ENCODE data around the gene GALNT9.
A peak's percentile ranks its signal among the peaks of the same experiment; 100 is the strongest.

The GALNT9 gene

GRCh38 chr12:132178801-132179401 lies 150.5 kb downstream of the GALNT9 start:
- DNase-seq: peak; percentile 27

DNA sequence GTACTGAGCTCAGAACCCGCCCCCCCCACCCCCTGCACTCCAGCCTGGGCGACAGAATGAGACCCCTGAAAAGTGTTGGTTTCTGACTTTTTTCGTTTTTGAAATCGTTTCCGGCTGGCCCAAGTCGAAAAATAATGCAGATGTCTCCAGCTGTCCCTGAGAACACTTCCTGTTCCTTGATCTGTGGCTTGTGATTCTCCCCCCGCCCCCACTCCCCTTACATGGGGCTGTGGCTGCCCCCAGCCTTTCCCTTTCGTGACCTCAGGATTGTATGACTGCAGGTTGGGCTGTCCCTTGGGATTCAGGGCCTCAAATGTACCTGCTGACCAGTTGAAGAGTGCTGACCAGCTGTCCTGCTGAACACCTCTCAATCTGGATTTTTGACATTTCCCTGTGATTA lies 151.1 kb downstream of the GALNT9 start:
- DNase-seq: no peak

DNA sequence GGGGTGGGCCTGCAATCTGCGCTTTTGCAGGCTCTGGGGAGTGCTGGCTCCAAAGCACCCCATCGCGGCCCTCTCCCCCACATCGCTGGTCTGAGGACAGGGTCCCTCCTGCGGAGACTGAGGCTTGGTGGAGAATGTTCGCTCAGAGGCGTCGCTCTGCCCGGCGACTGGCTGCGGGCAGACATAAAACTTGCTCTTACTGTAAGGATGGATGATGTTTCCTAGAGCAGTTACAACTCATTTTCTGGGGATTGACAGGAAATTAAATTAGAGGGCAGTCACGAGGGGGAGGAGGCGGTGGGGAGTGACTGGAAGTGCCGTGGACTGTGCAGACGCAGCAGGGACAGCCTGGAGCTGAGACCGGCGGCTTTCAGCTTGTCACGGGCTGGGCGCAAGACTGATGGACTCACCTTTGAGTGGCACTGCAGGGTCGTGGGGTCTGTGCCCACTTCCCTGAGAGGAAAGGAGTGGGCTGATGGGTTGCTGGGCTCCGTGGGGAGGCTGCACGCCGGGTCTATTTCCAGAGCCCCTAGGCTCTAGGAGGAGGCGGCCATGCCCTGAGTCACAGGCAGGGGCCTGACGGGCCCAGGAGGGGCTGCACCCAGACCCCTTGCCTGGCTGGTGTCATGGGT lies 152.4 kb downstream of the GALNT9 start:
- no peak for DNase-seq

- no peak for DNase-seq
These were observed 152.9 kb downstream of the GALNT9 start for GRCh38 chr12:132176385-132176919.

DNA sequence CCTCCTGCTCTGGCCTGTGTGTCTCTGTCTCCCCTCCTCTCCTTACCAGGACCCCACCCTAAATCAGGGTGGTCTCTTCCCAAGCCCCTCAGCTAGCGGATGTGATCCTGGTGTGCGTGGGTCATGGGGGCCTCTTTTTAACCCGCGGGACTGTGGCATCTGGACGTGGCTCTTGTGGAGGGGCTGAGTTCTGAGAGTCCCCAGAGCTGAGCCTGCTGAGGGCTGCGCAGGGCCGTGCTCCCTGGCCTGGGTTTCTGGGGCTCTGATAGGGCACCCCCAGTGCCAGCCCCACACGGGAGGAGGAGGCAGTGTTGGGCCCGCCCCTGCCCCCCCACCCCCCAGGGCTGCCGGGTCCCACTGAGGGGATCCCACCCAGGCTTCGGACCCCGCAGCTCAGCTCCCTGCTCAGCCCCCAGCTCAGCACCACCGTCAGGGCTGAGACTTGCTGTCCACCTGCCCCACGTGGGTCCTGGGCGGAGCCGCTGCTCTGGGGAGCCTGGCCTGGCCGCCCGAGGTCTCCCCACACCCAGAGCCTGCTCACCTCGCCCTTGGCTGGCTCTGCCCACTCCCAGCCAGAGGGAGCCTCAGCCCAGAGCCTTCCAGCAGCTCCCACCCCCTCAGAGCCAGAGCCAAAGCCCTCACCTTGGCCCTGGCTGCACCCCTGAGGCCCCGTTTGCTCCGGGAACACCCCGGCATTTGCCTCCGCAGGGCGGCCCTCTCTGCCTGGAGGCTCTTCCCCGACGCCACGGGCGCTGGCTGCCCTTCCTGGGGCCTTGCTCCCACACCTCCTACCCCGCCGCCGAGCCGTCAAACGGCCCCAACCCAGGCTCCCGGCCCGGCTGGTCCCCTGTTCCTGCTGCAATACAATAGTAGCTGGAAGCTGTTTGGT lies 153.6 kb downstream of the GALNT9 start:
- no peak for DNase-seq

DNA sequence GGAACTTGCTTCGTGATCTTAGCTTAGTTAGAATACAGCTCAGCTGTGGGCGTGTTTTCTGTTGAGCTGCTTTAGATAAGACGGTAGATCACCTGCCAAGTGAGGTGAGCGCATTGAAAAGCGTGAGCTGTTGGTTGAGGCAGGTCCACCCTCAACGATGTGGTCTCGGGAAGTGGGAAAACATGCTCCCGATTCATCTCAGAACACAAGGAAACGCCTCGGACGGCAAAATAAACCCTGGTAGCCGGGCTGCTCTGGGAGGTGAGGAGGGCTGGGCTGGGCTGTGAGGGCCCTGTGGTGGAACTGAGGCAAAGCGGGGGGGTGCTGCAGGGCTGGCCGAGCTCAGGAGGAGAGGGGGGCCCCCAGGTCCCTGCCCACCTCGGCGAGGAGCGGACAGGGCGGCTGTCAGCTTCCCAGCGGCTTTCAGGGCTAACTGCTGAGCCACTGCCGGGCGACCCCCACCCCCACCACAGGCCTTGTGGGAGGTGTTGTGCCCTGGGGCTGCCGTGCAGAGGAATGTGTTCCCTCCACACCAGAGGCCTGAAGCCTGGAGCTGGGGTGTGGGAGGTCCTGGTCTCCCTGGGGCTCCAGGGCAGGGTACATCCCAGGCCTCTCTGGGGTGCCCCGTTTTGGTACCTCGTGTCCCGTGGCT lies 154.4 kb downstream of the GALNT9 start:
- no peak for DNase-seq

DNA sequence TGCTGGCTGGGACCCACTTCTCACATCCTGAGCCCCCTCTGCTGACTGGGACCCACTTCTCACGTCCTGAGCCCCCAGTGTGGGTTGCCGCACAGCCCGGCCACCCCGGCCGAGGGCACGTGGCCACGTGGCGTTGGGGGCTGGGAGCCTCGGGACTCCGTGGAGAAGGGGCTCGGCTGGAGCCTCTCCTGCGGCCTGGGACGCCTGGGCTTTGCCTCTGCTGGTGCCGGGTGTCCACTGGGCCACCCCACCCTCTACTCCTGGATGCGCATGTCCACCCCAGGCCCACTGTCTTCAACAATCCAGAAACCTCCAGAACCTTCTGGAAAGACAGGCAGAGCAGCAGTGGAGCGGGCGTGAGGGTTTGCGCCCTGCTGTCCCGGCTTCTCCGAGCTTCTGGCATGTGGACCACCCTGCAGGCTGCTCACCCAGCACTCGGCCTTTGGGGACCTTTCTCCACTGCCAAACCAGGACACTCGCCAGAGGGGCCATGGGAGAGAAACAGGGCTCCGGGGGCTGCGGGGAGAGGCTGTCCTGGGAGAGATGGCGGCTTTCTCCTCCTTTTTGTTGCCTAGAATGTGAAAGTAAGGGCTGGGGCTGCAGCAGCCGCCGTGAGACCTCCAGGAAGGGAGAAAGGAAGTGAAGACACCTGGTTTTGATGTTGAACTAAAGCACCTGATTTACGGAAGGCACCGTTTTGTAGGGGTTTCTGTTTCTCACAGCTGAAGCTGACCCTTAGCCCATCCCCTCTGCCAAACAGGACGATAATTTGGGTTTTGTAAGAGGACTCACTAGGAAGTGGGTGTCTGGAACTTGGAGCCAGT lies 155.2 kb downstream of the GALNT9 start:
- DNase-seq: no peak

DNA sequence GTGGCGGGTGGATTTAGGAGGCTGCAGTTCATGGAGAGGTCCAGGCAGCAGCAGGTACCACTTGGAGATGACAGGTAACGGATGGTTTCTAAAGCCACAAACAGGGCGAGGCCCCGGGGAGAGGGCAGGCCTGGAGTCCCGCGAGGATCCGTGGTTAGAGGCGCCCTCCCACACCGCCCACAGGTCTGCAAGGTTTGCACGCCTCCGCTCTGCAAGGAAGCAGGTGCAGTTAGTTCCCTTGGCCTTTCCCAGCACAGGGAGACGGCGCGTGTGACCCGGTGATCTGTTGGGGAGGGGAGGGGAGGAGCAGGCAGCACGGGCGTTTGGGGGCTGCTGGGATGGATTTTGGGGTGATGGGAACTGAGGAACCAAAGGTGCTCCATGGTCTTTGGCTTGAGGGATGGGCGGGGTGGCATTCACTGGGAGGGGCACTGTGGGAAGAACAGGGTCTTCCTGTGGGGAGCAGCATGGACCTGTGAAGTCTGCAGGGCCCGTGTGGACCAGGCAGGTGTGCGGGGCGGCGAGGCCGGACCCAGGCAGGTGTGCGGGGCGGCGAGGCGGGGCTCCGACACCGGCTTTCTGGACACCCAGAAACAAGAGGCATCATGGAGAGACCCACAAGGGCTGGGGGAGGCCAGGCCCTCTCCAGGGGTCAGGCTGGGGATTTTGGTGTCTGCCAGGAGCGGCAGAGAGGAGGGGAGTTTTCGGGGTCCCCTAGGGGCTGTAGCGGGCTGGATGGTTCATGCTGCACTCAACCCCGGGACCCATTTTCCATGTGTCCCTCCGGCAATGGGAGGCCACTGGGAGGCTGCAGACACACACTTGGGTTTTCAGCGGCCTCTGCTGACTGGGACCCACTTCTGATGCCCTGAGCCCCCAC lies 156.0 kb downstream of the GALNT9 start:
- no peak for DNase-seq

DNA sequence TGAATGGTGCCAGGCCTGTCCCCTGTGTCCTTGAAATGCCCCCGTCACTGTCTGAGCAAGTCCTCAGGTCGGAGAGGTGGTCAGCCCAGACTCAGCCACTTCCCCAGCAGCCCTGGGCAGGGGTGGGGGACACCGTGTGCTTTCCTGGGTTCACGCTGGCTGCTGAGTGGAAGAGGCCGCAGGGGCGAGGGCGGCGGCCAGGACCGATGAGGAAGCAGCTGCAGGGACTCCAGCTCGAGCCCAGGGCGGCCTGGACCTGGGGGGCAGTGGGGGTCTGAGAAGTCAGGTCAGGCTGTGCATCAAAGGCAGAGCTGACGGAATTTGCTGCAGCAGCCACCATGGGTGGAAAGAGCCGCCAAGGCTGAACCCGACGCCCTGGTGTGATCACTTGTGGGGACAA lies 156.8 kb downstream of the GALNT9 start:
- no peak for DNase-seq

DNA sequence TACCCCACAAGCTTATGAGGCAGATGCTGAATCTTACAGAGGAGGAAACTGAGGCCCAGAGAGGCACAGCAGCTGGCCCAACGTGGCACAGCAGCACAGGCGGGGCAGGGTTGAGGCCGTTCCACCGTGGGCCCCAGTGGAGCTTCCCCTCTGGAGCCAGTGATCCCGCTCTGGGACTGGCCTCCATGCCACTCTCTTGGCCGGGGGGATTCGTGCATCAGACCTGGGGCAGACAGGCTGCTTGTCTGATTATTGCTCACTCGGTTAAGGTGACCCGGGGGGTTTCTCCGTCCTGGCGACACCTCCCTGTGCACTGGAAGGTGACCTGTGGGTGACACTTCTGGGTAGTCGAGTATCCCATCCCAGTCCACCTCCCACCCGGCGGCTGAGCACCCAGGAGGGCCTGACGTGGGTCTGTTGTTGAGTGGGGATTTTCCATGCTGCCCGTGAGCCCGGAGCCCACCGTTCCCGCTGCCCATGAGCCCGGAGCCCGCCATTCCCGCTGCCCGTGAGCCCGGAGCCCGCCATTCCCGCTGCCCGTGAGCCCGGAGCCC lies 157.3 kb downstream of the GALNT9 start:
- DNase-seq: no peak

- no peak for DNase-seq
These were observed 158.0 kb downstream of the GALNT9 start for GRCh38 chr12:132171293-132171967.

- no peak for DNase-seq
These were observed 158.6 kb downstream of the GALNT9 start for GRCh38 chr12:132170637-132171292.

GRCh38 chr12:132170094-132170636 lies 159.2 kb downstream of the GALNT9 start:
- no peak for DNase-seq

GRCh38 chr12:132169376-132169775 lies 160.0 kb downstream of the GALNT9 start:
- no peak for DNase-seq

DNA sequence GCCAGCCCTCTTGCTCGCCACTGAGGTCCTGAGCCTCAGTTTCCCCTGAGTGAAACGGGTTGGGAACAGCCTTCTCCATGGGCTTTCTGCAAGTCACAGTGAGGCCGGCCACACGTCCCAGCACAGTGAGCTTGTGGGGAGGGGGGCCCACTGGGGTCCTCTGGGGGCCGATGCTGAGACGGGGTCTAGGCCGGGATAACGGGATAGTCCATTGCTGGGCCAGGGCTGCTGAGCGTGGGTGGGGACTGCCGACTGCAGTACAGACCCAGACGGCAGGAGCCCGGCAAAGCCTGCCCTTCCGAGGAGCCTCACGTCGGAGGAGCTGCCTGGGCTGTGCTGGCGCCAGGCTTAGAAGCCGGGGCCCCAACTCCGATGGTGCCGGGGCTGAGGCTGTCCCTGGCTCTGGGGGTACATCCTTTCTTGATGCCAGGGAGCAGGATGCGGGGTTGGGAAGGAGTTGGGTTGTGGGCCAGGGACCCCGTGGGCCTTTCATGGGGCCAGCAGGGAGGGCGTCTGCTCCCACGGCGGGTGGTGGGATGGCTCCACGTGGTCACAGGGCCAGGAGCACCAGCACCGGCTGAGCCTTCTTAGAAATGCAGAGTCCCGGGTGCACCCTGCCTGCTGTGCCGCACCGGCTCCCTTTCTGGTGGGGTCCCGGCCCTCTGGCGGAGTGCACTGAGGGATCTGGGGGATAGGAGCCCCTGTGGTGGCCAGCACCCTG lies 160.9 kb downstream of the GALNT9 start:
- no peak for DNase-seq

- DNase-seq: no peak
These were observed 161.6 kb downstream of the GALNT9 start for GRCh38 chr12:132167611-132168310.

- no peak for DNase-seq
These were observed 162.4 kb downstream of the GALNT9 start for GRCh38 chr12:132166801-132167591.
